GM12878 (cell line): ENCODE results near the gene ADGRD1.

Experiments used
- CHD4 ChIP-seq: fragments of 200-600 bp; sonication (generic); IDR thresholded peaks from 2 replicates; pipeline ENCODE4 v1.6.1; 2016; ENCODE audit warnings: mild to moderate bottlenecking
- CREM ChIP-seq: IDR thresholded peaks from 2 replicates; pipeline ENCODE4 v1.6.1; 2014; ENCODE audit warnings: antibody characterized with exemption, low read depth
- CTCF ChIP-seq, 3 experiments: IDR thresholded peaks in 2 of 3; conservative IDR thresholded peaks in 1 of 3; 2 replicates each; pipeline ENCODE4 v1.5.1; 2011; ENCODE audit warnings: low read depth in 3 of 3, low read length in 3 of 3, mild to moderate bottlenecking in 3 of 3, control low read depth in 2 of 3, moderate library complexity in 2 of 3, inconsistent platforms in 1 of 3, mixed read lengths in 1 of 3; ENCODE audit not compliant: control insufficient read depth in 2 of 3, insufficient read depth in 1 of 3; ENCODE audit errors: extremely low read depth in 1 of 3
- EGR1 ChIP-seq, 2 experiments: IDR thresholded peaks; 1 replicate in 1 of 2; 2 replicates in 1 of 2; pipeline ENCODE4 v1.6.1; 2011 to 2012; ENCODE audit warnings: low read depth in 2 of 2, low read length in 2 of 2, borderline replicate concordance in 1 of 2, mild to moderate bottlenecking in 1 of 2, moderate library complexity in 1 of 2
- MYB ChIP-seq: fragments of 150-350 bp; IDR thresholded peaks from 2 replicates; pipeline ENCODE4 v1.6.1; 2014; ENCODE audit warnings: mild to moderate bottlenecking, low read depth, low read length, borderline replicate concordance

- no peak for TF ChIP-seq CREM
- TF ChIP-seq MYB = no peak
- TF ChIP-seq CTCF (IDR thresholded peaks at IDR 0.05 in 2 of 3, conservative IDR thresholded peaks at IDR 0.05 in 1 of 3; ENCODE audit: control insufficient read depth in 2 of 3, extremely low read depth in 1 of 3, insufficient read depth in 1 of 3, low read depth in 3 of 3, low read length in 3 of 3) = no peak
- TF ChIP-seq EGR1 (IDR thresholded peaks at IDR 0.05; ENCODE audit: borderline replicate concordance in 1 of 2, low read depth in 2 of 2, low read length in 2 of 2) = no peak
- TF ChIP-seq CHD4 = no peak
Observed at GRCh38 chr12:130904064-130904463, 49.6 kb upstream of the ADGRD1 start.
